ENCODE measurements around the gene PQBP1. TPM values are rescaled to one million over a fixed set of nuclear protein-coding genes. Genes with fewer than 3 reads are reported as not detected.

PQBP1 gene
- total and polyA plus RNA-seq, 4 donors: 22.0 to 44.3 (median 37.3) TPM

- no peaks in the 10 kb centered on the region for H3K27me3 ChIP-seq (ENCODE audit: control insufficient read depth in 4 of 4, insufficient read depth in 4 of 4, low read length in 3 of 4)
- peaks cover 0 to 16% (median 3%) of the 10 kb centered on the region in 4 donors for H3K36me3 ChIP-seq (ENCODE audit: control insufficient read depth in 4 of 4, insufficient read depth in 3 of 4, low read depth in 1 of 4, low read length in 3 of 4)
- H3K4me1 ChIP-seq (ENCODE audit: control insufficient read depth in 4 of 4, insufficient read depth in 4 of 4, low read length in 3 of 4): peaks cover 6 to 13% (median 10%) of the 10 kb centered on the region in 4 donors
- H3K27ac ChIP-seq (ENCODE audit: low read depth in 1 of 2, low read length in 2 of 2): peak overlapping the region; percentile 97 to 98
- H3K9ac ChIP-seq (ENCODE audit: low read depth in 1 of 2, low read length in 2 of 2): peak overlapping the region; percentile 78 to 92
- under 1% methylated on average over 38 of the region's 38 CpGs for WGBS
- peak overlapping the region; percentile 61 to 85 (median 85) for H3K4me3 ChIP-seq (ENCODE audit: low read depth in 1 of 3, low read length in 3 of 3)
- no peaks in the 10 kb centered on the region for H3K9me3 ChIP-seq (ENCODE audit: control insufficient read depth in 4 of 4, low read length in 3 of 4)
- peak; percentile 74 for DNase-seq (ENCODE audit: low spot score)
- TF ChIP-seq RAD21 (IDR thresholded peaks at IDR 0.05): peak in 1 of 2 donors; percentile 4
- no peak for TF ChIP-seq FOXA2 (IDR thresholded peaks at IDR 0.05)
- TF ChIP-seq GABPA (IDR thresholded peaks at IDR 0.05 in 1 of 2, conservative IDR thresholded peaks at IDR 0.05 in 1 of 2): peak in 1 of 2 donors; percentile 58
Measured at GRCh38 chrX:48897157-48897624, 539 bp upstream of the PQBP1 start.

- Histone ChIP-seq H3K9ac (ENCODE audit: low read depth in 1 of 2, low read length in 2 of 2) (no peak overlapping the region), H3K27ac (ENCODE audit: low read depth in 1 of 2, low read length in 2 of 2) (no peak overlapping the region), H3K36me3 (ENCODE audit: control insufficient read depth in 4 of 4, insufficient read depth in 3 of 4, low read depth in 1 of 4, low read length in 3 of 4) (peaks cover 3 to 26% (median 8%) of the 10 kb centered on the region in 4 donors), H3K27me3 (ENCODE audit: control insufficient read depth in 4 of 4, insufficient read depth in 4 of 4, low read length in 3 of 4) (no peaks in the 10 kb centered on the region), H3K4me1 (ENCODE audit: control insufficient read depth in 4 of 4, insufficient read depth in 4 of 4, low read length in 3 of 4) (peaks cover 6 to 12% (median 10%) of the 10 kb centered on the region in 4 donors), H3K4me3 (ENCODE audit: low read depth in 1 of 3, low read length in 3 of 3) (no peak overlapping the region), H3K9me3 (ENCODE audit: control insufficient read depth in 4 of 4, low read length in 3 of 4) (no peaks in the 10 kb centered on the region)
- WGBS: 88% methylated on average over 8 of the region's 8 CpGs
- TF ChIP-seq EGR1 (IDR thresholded peaks at IDR 0.05; ENCODE audit: low read depth in 2 of 2) (no peak), MAX (IDR thresholded peaks at IDR 0.05) (no peak), GABPA (IDR thresholded peaks at IDR 0.05 in 1 of 2, conservative IDR thresholded peaks at IDR 0.05 in 1 of 2) (no peak), ATF3 (IDR thresholded peaks at IDR 0.05) (no peak), RAD21 (IDR thresholded peaks at IDR 0.05) (no peak)
- DNase-seq (ENCODE audit: low spot score): no peak
Measured at GRCh38 chrX:48899078-48899410, 1.3 kb downstream of the PQBP1 start.

GRCh38 chrX:48901069-48901468 lies 3.3 kb downstream of the PQBP1 start:
- Histone ChIP-seq H3K36me3 (ENCODE audit: control insufficient read depth in 4 of 4, insufficient read depth in 3 of 4, low read depth in 1 of 4, low read length in 3 of 4) (peaks cover 4 to 43% (median 10%) of the 10 kb centered on the region in 4 donors), H3K9ac (ENCODE audit: low read depth in 1 of 2, low read length in 2 of 2) (no peak overlapping the region), H3K9me3 (ENCODE audit: control insufficient read depth in 4 of 4, low read length in 3 of 4) (no peaks in the 10 kb centered on the region), H3K4me3 (ENCODE audit: low read depth in 1 of 3, low read length in 3 of 3) (no peak overlapping the region), H3K27ac (ENCODE audit: low read depth in 1 of 2, low read length in 2 of 2) (no peak overlapping the region), H3K27me3 (ENCODE audit: control insufficient read depth in 4 of 4, insufficient read depth in 4 of 4, low read length in 3 of 4) (no peaks in the 10 kb centered on the region), H3K4me1 (ENCODE audit: control insufficient read depth in 4 of 4, insufficient read depth in 4 of 4, low read length in 3 of 4) (peaks cover 6 to 12% (median 10%) of the 10 kb centered on the region in 4 donors)
- DNase-seq (ENCODE audit: low spot score): no peak
- 94% methylated on average over 7 of the region's 7 CpGs for WGBS
- TF ChIP-seq CTCF (IDR thresholded peaks at IDR 0.05; ENCODE audit: low read depth, low read length, missing input control): no peak
- TF ChIP-seq RXRA (IDR thresholded peaks at IDR 0.05): no peak
- no peak for TF ChIP-seq FOXA2 (IDR thresholded peaks at IDR 0.05)
- TF ChIP-seq RAD21 (IDR thresholded peaks at IDR 0.05): no peak
- TF ChIP-seq ZBTB33 (IDR thresholded peaks at IDR 0.05): no peak
- TF ChIP-seq GABPA (IDR thresholded peaks at IDR 0.05 in 1 of 2, conservative IDR thresholded peaks at IDR 0.05 in 1 of 2): no peak
- TF ChIP-seq EGR1 (IDR thresholded peaks at IDR 0.05; ENCODE audit: low read depth in 2 of 2): no peak
- no peak for TF ChIP-seq TAF1 (conservative IDR thresholded peaks at IDR 0.05)
- TF ChIP-seq ATF3 (IDR thresholded peaks at IDR 0.05): no peak
- TF ChIP-seq HNF4A (conservative IDR thresholded peaks at IDR 0.05): no peak
- TF ChIP-seq YY1 (IDR thresholded peaks at IDR 0.05): no peak
- TF ChIP-seq SP1 (IDR thresholded peaks at IDR 0.05): no peak
- TF ChIP-seq FOXA1 (IDR thresholded peaks at IDR 0.05): no peak

Data from liver (tissue), 9 donors.